HG02884 (cell line): Measurements from ENCODE around the gene PNPLA7.
"Not testable (repeated sequence)": the region's sequence is repeated elsewhere in the genome, so short reads cannot be mapped to it uniquely, and the experiment has no call there.

ENCODE experiments used
- ATAC-seq: cut with Tn5 transposase; IDR thresholded peaks from one replicate; pipeline ENCODE4 v1.9.1; 2021; ENCODE audit warnings: mild to moderate bottlenecking, moderate library complexity; ENCODE audit not compliant: unreplicated experiment

The PNPLA7 gene

GRCh38 chr9:137516144-137516917 is 33.9 kb downstream of the PNPLA7 start:
- ATAC-seq: no peak

- no peak for ATAC-seq
Measured at GRCh38 chr9:137515338-137515724, 34.9 kb downstream of the PNPLA7 start.

GRCh38 chr9:137514691-137515337 is 35.4 kb downstream of the PNPLA7 start:
- no peak for ATAC-seq

GRCh38 chr9:137513801-137514570 is 36.2 kb downstream of the PNPLA7 start:
- ATAC-seq: not testable (repeated sequence)

GRCh38 chr9:137513136-137513535 is 37.1 kb downstream of the PNPLA7 start:
- ATAC-seq: not testable (repeated sequence)

GRCh38 chr9:137511758-137512463 is 38.3 kb downstream of the PNPLA7 start:
- no peak for ATAC-seq

GRCh38 chr9:137511126-137511525 is 39.1 kb downstream of the PNPLA7 start:
- ATAC-seq: not testable (repeated sequence)

- ATAC-seq: no peak
Measured at GRCh38 chr9:137509198-137509597, 41.0 kb downstream of the PNPLA7 start.

- no peak for ATAC-seq
Measured at GRCh38 chr9:137506702-137507171, 43.5 kb downstream of the PNPLA7 start.

- ATAC-seq: no peak
Measured at GRCh38 chr9:137506274-137506673, 43.9 kb downstream of the PNPLA7 start.

- no peak for ATAC-seq
Measured at GRCh38 chr9:137505421-137506140, 44.6 kb downstream of the PNPLA7 start.

- no peak for ATAC-seq
Measured at GRCh38 chr9:137504432-137504777, 45.8 kb downstream of the PNPLA7 start.

GRCh38 chr9:137502008-137502911 is 47.9 kb downstream of the PNPLA7 start:
- ATAC-seq: no peak

GRCh38 chr9:137501457-137501856 is 48.7 kb downstream of the PNPLA7 start:
- ATAC-seq: no peak

- no peak for ATAC-seq
Measured at GRCh38 chr9:137500666-137501397, 49.4 kb downstream of the PNPLA7 start.

GRCh38 chr9:137499858-137500661 is 50.1 kb downstream of the PNPLA7 start:
- no peak for ATAC-seq

- no peak for ATAC-seq
Measured at GRCh38 chr9:137499416-137499815, 50.8 kb downstream of the PNPLA7 start.

GRCh38 chr9:137498720-137499150 is 51.5 kb downstream of the PNPLA7 start:
- no peak for ATAC-seq
